ENCODE measurements around the gene HSD17B12. TPM values are rescaled to one million over a fixed set of nuclear protein-coding genes. Genes with fewer than 3 reads are reported as not detected.

HSD17B12 gene
- total and polyA plus RNA-seq, 2 of the 4 experiments (the other 2 are of a cell fraction), result 38.0 to 44.6 TPM

- H3K9me3 ChIP-seq (ENCODE audit: control insufficient read depth, insufficient read depth, low read length), result no peaks in the 10 kb centered on the region
- DNase-seq, result no peak
- H2AFZ ChIP-seq (replicated peaks; ENCODE audit: low read length, poor library complexity), result no peak overlapping the region
- H3K18ac ChIP-seq (ENCODE audit: low read depth, low read length), result no peak overlapping the region
- no peak overlapping the region for H2BK120ac ChIP-seq (ENCODE audit: low read depth, low read length)
- H3K4me2 ChIP-seq (ENCODE audit: low read depth, low read length), result no peak overlapping the region
- H3K27ac ChIP-seq (ENCODE audit: insufficient read depth, low read length), result no peak overlapping the region
- H3K9me1 ChIP-seq (ENCODE audit: insufficient read depth, low read length), result 0 out of 2 replicates have a peak, but pooled peaks cover 4% of the 10 kb centered on the region
- no peak overlapping the region for H4K5ac ChIP-seq (ENCODE audit: low read depth, low read length)
- H3K79me1 ChIP-seq (ENCODE audit: low read depth in 1 of 2, low read length in 2 of 2), result peaks cover 0 to 15% of the 10 kb centered on the region in 2 experiments; a peak in 1 of 4 replicates
- H3K36me3 ChIP-seq (ENCODE audit: control insufficient read depth, insufficient read depth, low read length), result no peaks in the 10 kb centered on the region
- no peak overlapping the region for H4K8ac ChIP-seq (ENCODE audit: low read depth in 2 of 2, low read length in 2 of 2)
- intact Hi-C loops (cut with micrococcal nuclease) (no loop called here), dilution Hi-C loops (cut with HindIII; ENCODE audit: low sequenced_read_pairs, unreplicated experiment) (no loop called here), in situ Hi-C loops (cut with MboI; ENCODE audit: low sequenced_read_pairs) (no loop called here)
- no peaks in the 10 kb centered on the region for H3K27me3 ChIP-seq (ENCODE audit: control insufficient read depth, insufficient read depth, low read length)
- no peak overlapping the region for H3K14ac ChIP-seq (replicated peaks; ENCODE audit: low read depth, low read length)
- no peak overlapping the region for H3K4ac ChIP-seq (ENCODE audit: low read depth, low read length)
- no peak overlapping the region for H2AK5ac ChIP-seq (ENCODE audit: low read depth, low read length)
- ChIA-PET CTCF (no interaction called here), POLR2A (ENCODE audit: unreplicated experiment) (no interaction called here)
- no peak overlapping the region for H2BK20ac ChIP-seq (ENCODE audit: low read depth, low read length)
- H4K20me1 ChIP-seq (ENCODE audit: insufficient read depth, low read length), result peaks cover 7% of the 10 kb centered on the region; the same call in 1 of the 2 replicates
- no peak overlapping the region for H3K4me3 ChIP-seq (ENCODE audit: insufficient read depth, low read depth, low read length)
- no peak overlapping the region for H2BK15ac ChIP-seq (ENCODE audit: low read depth, low read length)
- no peak overlapping the region for H4K91ac ChIP-seq (ENCODE audit: insufficient read depth, low read depth, low read length)
- no TSS peak for BruUV-seq (replicated peaks)
- H2AK9ac ChIP-seq (replicated peaks; ENCODE audit: low read depth, low read length, poor library complexity), result no peak overlapping the region
- H3K56ac ChIP-seq (ENCODE audit: extremely low read depth, insufficient read depth, low read length), result no peak overlapping the region
- peaks cover 6% of the 10 kb centered on the region; the same call in 1 of the 2 replicates for H3K4me1 ChIP-seq (ENCODE audit: control insufficient read depth, insufficient read depth, low read length)
- ATAC-seq (ENCODE audit: low read depth), result no peak
- TF ChIP-seq POLR2A (IDR thresholded peaks at IDR 0.05; ENCODE audit: low read depth, low read length) (no peak), USF2 (IDR thresholded peaks at IDR 0.05; ENCODE audit: low read depth, low read length) (no peak), MAZ (IDR thresholded peaks at IDR 0.05; ENCODE audit: borderline replicate concordance, low read depth, low read length) (no peak), RAD21 (IDR thresholded peaks at IDR 0.05; ENCODE audit: low read length) (no peak), SMC3 (IDR thresholded peaks at IDR 0.05; ENCODE audit: low read depth, low read length) (no peak), RFX5 (IDR thresholded peaks at IDR 0.05; ENCODE audit: low read depth, low read length) (no peak), BHLHE40 (IDR thresholded peaks at IDR 0.05; ENCODE audit: low read depth, low read length) (no peak), MXI1 (IDR thresholded peaks at IDR 0.05; ENCODE audit: borderline replicate concordance, low read depth, low read length) (no peak), CHD1 (IDR thresholded peaks at IDR 0.05; ENCODE audit: low read depth, low read length) (no peak), MAFK (IDR thresholded peaks at IDR 0.05; ENCODE audit: low read depth, low read length) (no peak), ELK1 (IDR thresholded peaks at IDR 0.05; ENCODE audit: borderline replicate concordance, low read depth, low read length) (no peak), RCOR1 (IDR thresholded peaks at IDR 0.05; ENCODE audit: insufficient replicate concordance, low read length) (no peak), FOS (IDR thresholded peaks at IDR 0.05; ENCODE audit: low read depth, low read length) (no peak), NFE2L2 (IDR thresholded peaks at IDR 0.05; ENCODE audit: low read depth, low read length) (no peak), CEBPB (IDR thresholded peaks at IDR 0.05; ENCODE audit: low read depth, low read length) (no peak), CTCF (conservative IDR thresholded peaks at IDR 0.05; ENCODE audit: low read depth, low read length) (no peak)
- H2BK5ac ChIP-seq (ENCODE audit: low read depth, low read length, poor library complexity, severe bottlenecking), result no peak overlapping the region
- H3K9ac ChIP-seq (ENCODE audit: low read depth, low read length), result no peak overlapping the region
- no CpG with 5 or more reads among the region's 2 CpGs for WGBS, 2 experiments (ENCODE audit: extremely low coverage in 2 of 2, insufficient read length in 1 of 2)
- no peak overlapping the region for H3K23ac ChIP-seq (ENCODE audit: low read depth, low read length)
Measured at GRCh38 chr11:43834286-43834685, 153.7 kb downstream of the HSD17B12 start.

Data from IMR-90 (cell line).